Activated T-cell treated with anti-CD3 and anti-CD28 coated beads, Interleukin-2, amount 50 U/mL, for 4 hours (primary cell): ENCODE measurements around the gene FGFBP3. TPM values are rescaled to one million over a fixed set of nuclear protein-coding genes. Genes with fewer than 3 reads are reported as not detected.

ENCODE experiments used
- ATAC-seq, 2 donors: fragments of 200-7000 bp; cut with Tn5 transposase; one replicate each; pipeline ENCODE4 v1.10.0; 2021
- DNase-seq: peaks from one replicate; pipeline ENCODE4 v3.0.0-alpha.2; 2020
- H3K27me3 Mint-ChIP-seq: one replicate; pipeline ENCODE4 v1.8.0; 2021; ENCODE audit warnings: low read depth, mixed read lengths
- H3K36me3 Mint-ChIP-seq: one replicate; pipeline ENCODE4 v1.8.0; 2022; ENCODE audit warnings: mixed read lengths; ENCODE audit not compliant: insufficient read depth
- H3K4me1 Mint-ChIP-seq: one replicate; pipeline ENCODE4 v1.8.0; 2021; ENCODE audit warnings: low read depth, mixed read lengths
- H3K4me3 Mint-ChIP-seq: one replicate; pipeline ENCODE4 v1.8.0; 2021; ENCODE audit warnings: mild to moderate bottlenecking, moderate library complexity, mixed read lengths
- H3K9me3 Mint-ChIP-seq: one replicate; pipeline ENCODE4 v1.8.0; 2021; ENCODE audit warnings: mixed read lengths
- total RNA-seq, 3 donors: library from RNA; stranded (reverse); gene quantifications; one replicate each; pipeline ENCODE4 v1.2.1, GENCODE V29; 2021

FGFBP3 gene
- total RNA-seq, 3 donors from 2014 or later, result 2.3 to 3.7 (median 2.6) TPM

GRCh38 chr10:91887272-91888076, 21.8 kb downstream of the FGFBP3 start:
- peak; percentile 79 to 82 for ATAC-seq
- peak; percentile 9 for DNase-seq
- Mint-ChIP-seq H3K9me3 (no peaks in the 10 kb centered on the region), H3K4me1 (peaks cover 9% of the 10 kb centered on the region), H3K4me3 (peak overlapping the region; percentile 85), H3K36me3 (no peaks in the 10 kb centered on the region), H3K27me3 (peaks cover 14% of the 10 kb centered on the region)

GRCh38 chr10:91886954-91887271, 22.4 kb downstream of the FGFBP3 start:
- ATAC-seq (no peak), DNase-seq (no peak)
- H3K4me3 Mint-ChIP-seq, result peak overlapping the region; percentile 85
- H3K9me3 Mint-ChIP-seq, result no peaks in the 10 kb centered on the region
- H3K27me3 Mint-ChIP-seq, result peaks cover 14% of the 10 kb centered on the region
- no peaks in the 10 kb centered on the region for H3K36me3 Mint-ChIP-seq
- peaks cover 9% of the 10 kb centered on the region for H3K4me1 Mint-ChIP-seq

GRCh38 chr10:91885362-91886079, 23.8 kb downstream of the FGFBP3 start:
- Mint-ChIP-seq H3K9me3 (peaks cover 6% of the 10 kb centered on the region), H3K27me3 (peaks cover 14% of the 10 kb centered on the region), H3K4me3 (no peak overlapping the region), H3K4me1 (peaks cover 9% of the 10 kb centered on the region), H3K36me3 (no peaks in the 10 kb centered on the region)
- ATAC-seq (no peak), DNase-seq (no peak)

- H3K9me3 Mint-ChIP-seq, result peaks cover 6% of the 10 kb centered on the region
- H3K36me3 Mint-ChIP-seq, result no peaks in the 10 kb centered on the region
- DNase-seq (no peak), ATAC-seq (no peak)
- peaks cover 9% of the 10 kb centered on the region for H3K4me1 Mint-ChIP-seq
- peaks cover 9% of the 10 kb centered on the region for H3K27me3 Mint-ChIP-seq
- no peak overlapping the region for H3K4me3 Mint-ChIP-seq
Measured at GRCh38 chr10:91884536-91884935, 24.8 kb downstream of the FGFBP3 start.

GRCh38 chr10:91883549-91884444, 25.5 kb downstream of the FGFBP3 start:
- Mint-ChIP-seq H3K27me3 (peaks cover 7% of the 10 kb centered on the region), H3K36me3 (no peaks in the 10 kb centered on the region), H3K4me1 (peaks cover 9% of the 10 kb centered on the region), H3K9me3 (peaks cover 6% of the 10 kb centered on the region), H3K4me3 (no peak overlapping the region)
- no peak for ATAC-seq
- no peak for DNase-seq

GRCh38 chr10:91880310-91880709, 29.0 kb downstream of the FGFBP3 start:
- Mint-ChIP-seq H3K36me3 (no peaks in the 10 kb centered on the region), H3K27me3 (peaks cover 2% of the 10 kb centered on the region), H3K9me3 (peaks cover 6% of the 10 kb centered on the region), H3K4me3 (no peak overlapping the region), H3K4me1 (no peaks in the 10 kb centered on the region)
- no peak for ATAC-seq
- DNase-seq, result no peak

- DNase-seq (no peak), ATAC-seq (no peak)
- H3K9me3 Mint-ChIP-seq, result peaks cover 6% of the 10 kb centered on the region
- H3K36me3 Mint-ChIP-seq, result no peaks in the 10 kb centered on the region
- H3K4me3 Mint-ChIP-seq, result no peak overlapping the region
- H3K4me1 Mint-ChIP-seq, result no peaks in the 10 kb centered on the region
- no peaks in the 10 kb centered on the region for H3K27me3 Mint-ChIP-seq
Measured at GRCh38 chr10:91879515-91880170, 29.6 kb downstream of the FGFBP3 start.

GRCh38 chr10:91875779-91876178, 33.5 kb downstream of the FGFBP3 start:
- ATAC-seq (no peak), DNase-seq (no peak)
- no peaks in the 10 kb centered on the region for H3K4me1 Mint-ChIP-seq
- H3K27me3 Mint-ChIP-seq, result no peaks in the 10 kb centered on the region
- peaks cover under 1% of the 10 kb centered on the region for H3K9me3 Mint-ChIP-seq
- no peak overlapping the region for H3K4me3 Mint-ChIP-seq
- no peaks in the 10 kb centered on the region for H3K36me3 Mint-ChIP-seq

GRCh38 chr10:91875156-91875555, 34.1 kb downstream of the FGFBP3 start:
- no peaks in the 10 kb centered on the region for H3K9me3 Mint-ChIP-seq
- no peaks in the 10 kb centered on the region for H3K4me1 Mint-ChIP-seq
- DNase-seq (no peak), ATAC-seq (no peak)
- no peaks in the 10 kb centered on the region for H3K36me3 Mint-ChIP-seq
- H3K4me3 Mint-ChIP-seq, result no peak overlapping the region
- H3K27me3 Mint-ChIP-seq, result no peaks in the 10 kb centered on the region

GRCh38 chr10:91865562-91866081, 43.7 kb downstream of the FGFBP3 start:
- ATAC-seq, result no peak
- no peaks in the 10 kb centered on the region for H3K27me3 Mint-ChIP-seq
- H3K36me3 Mint-ChIP-seq, result peaks cover 13% of the 10 kb centered on the region
- DNase-seq, result no peak
- no peaks in the 10 kb centered on the region for H3K9me3 Mint-ChIP-seq
- H3K4me3 Mint-ChIP-seq, result no peak overlapping the region
- no peaks in the 10 kb centered on the region for H3K4me1 Mint-ChIP-seq

- Mint-ChIP-seq H3K9me3 (no peaks in the 10 kb centered on the region), H3K4me1 (no peaks in the 10 kb centered on the region), H3K27me3 (no peaks in the 10 kb centered on the region), H3K4me3 (no peak overlapping the region), H3K36me3 (peaks cover 13% of the 10 kb centered on the region)
- peak; percentile 56 to 62 for ATAC-seq
- DNase-seq, result no peak
Measured at GRCh38 chr10:91864744-91865143, 44.5 kb downstream of the FGFBP3 start.

- Mint-ChIP-seq H3K27me3 (no peaks in the 10 kb centered on the region), H3K4me3 (no peak overlapping the region), H3K36me3 (peaks cover 13% of the 10 kb centered on the region), H3K9me3 (no peaks in the 10 kb centered on the region), H3K4me1 (no peaks in the 10 kb centered on the region)
- no peak for ATAC-seq
- DNase-seq, result no peak
Measured at GRCh38 chr10:91864099-91864498, 45.2 kb downstream of the FGFBP3 start.

- Mint-ChIP-seq H3K9me3 (no peaks in the 10 kb centered on the region), H3K36me3 (peaks cover 26% of the 10 kb centered on the region), H3K4me1 (no peaks in the 10 kb centered on the region), H3K4me3 (no peak overlapping the region), H3K27me3 (no peaks in the 10 kb centered on the region)
- DNase-seq (no peak), ATAC-seq (no peak)
Measured at GRCh38 chr10:91860885-91861284, 48.4 kb downstream of the FGFBP3 start.

- Mint-ChIP-seq H3K4me1 (no peaks in the 10 kb centered on the region), H3K4me3 (no peak overlapping the region), H3K9me3 (no peaks in the 10 kb centered on the region), H3K36me3 (peaks cover 26% of the 10 kb centered on the region), H3K27me3 (no peaks in the 10 kb centered on the region)
- DNase-seq (no peak), ATAC-seq (no peak)
Measured at GRCh38 chr10:91856637-91857036, 52.6 kb downstream of the FGFBP3 start.
